ENCODE results near the gene HDAC3. TPM values are rescaled to one million over a fixed set of nuclear protein-coding genes. Genes with fewer than 3 reads are reported as not detected.

HDAC3 gene
- 43.4 and 44.0 TPM in 2 replicates for total RNA-seq

DNA sequence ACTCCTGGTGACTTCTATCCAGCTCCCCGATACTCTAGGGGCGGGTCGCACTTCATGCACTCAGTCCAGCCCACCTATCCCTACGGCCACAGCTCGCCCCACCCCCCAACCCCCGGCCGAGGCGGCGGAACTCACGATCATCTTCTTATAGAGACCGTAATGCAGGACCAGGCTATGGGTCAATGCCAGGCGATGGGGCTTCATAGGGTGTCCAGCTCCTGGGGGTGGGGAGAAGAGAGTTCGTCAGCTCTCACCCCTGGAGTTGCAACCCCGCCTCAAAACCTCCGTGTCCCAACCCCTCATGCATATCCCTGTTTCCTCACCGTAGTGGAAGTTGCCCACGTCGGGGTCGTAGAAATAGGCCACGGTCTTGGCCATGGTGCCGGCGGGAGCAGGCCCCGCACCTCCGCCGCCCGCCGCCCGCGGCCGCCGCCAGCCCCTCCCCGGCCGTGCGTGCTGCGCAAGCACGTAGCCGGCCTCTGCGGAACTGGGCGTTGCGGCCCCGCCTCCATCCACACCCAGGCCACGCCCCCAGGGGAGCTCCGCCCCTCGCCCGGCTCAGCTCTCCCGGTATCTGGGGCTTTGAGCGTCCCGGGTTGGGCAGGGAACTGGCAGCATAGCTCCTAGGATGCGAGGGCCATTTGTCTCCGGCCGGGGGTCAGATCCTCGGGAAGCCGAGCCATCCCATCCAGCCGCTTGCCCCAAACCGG is at the start of gene HDAC3, which contains the start of gene RELL2:
Gene HDAC3, minus strand, starts transcription at position 437 of the 710 bp plus-strand sequence. Its CDS starts 59 bp downstream, at position 378.
Gene RELL2, plus strand, starts transcription at position 585 of the 710 bp plus-strand sequence. CDS start 1,229 bp downstream, outside the sequence.

DNA sequence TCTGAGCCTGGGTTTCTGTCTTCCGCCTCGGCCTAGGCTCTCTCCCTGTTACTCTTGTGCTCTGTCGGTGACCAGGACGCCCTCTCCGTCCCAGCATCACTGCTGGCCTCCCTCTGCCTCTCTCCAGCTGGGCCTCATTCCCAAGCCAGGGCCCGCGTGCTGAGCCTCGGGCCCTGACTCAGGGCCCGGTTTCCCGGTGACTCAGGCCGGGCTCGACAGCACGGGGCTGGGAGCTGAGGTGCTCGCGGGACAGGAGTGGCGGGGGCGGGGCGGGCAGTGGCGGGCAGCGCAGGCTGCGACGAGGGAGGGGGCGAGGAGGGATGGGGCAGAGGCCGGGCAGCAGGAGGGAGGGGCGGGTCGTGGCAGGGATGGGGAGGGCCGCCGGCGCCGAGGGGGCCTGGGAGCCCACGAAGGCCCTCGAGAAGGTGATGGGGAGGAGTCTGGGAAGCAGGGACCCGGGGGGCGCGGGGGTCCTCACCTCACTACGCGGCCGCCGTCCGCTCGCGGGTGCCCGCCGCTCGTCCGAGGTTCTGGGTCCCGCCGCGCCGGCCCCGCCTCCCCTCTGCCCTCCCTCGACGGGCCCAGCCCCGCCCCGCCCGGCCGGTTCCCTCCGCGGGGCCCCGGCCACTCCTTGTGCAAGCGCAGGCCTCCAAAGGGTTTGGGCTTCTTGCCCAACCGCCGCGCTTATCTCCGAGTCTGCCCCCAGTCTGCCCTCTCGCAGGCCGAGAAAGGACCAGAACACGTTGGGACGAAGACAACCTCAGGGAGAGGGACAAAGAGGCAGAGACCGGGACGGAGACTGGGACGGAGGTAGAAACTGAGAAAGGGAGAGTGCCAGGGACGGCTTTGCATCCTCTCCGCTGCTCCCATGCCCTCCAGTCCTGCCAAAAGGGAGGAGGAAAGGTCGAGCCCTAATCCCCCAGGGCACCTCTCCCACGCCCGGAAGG is 45.3 kb upstream of the HDAC3 start, which contains the start of gene ARAP3:
Gene ARAP3, minus strand, starts transcription at position 536 of the 947 bp plus-strand sequence. CDS start 1,744 bp downstream, outside the sequence.

DNA sequence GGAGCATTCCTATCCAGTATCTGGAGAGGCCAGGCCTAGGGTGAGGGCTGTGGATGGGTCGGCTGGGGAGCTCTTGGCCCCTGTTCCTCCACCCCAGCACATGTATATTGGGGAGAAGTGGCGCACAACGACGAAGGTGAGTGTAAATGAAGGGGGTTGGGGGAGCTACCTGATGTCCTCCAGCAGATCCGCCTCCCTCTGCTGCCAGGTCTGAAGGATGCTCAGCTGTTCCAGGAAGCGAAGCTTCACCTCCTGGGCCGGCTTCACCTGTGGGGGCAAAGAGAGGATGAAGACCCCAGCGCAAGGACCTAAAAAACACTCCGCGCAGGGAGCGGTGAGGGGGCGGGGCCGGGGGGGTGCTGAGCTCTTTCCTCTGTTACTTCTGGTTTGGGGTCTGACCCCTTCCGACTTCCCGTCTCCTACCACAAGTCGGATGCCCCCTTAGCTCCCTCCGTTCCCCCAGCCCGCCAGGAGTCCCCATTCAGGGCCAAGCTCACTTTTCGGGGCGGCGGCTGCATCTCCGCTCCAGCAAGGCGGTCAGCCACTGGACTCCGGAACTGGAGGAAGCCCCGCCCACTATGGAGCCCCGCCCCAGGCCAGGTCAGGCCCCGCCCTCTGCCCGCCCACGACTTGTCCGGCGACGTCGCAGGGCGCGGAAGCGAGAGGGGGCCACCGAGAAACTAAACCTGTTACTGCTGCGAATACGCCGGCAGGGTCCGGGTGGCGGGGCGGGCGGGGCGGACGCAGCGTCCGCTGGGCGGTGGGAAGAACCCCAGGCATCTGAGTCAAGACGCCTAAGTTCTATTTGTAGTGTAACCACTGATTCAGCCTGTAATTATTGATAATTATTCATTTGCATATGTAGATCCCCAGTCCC is 14.4 kb upstream of the HDAC3 start, which contains the start of gene FCHSD1:
Gene FCHSD1, minus strand, starts transcription at position 568 of the 877 bp plus-strand sequence. Its CDS starts 50 bp downstream, at position 518.

DNA sequence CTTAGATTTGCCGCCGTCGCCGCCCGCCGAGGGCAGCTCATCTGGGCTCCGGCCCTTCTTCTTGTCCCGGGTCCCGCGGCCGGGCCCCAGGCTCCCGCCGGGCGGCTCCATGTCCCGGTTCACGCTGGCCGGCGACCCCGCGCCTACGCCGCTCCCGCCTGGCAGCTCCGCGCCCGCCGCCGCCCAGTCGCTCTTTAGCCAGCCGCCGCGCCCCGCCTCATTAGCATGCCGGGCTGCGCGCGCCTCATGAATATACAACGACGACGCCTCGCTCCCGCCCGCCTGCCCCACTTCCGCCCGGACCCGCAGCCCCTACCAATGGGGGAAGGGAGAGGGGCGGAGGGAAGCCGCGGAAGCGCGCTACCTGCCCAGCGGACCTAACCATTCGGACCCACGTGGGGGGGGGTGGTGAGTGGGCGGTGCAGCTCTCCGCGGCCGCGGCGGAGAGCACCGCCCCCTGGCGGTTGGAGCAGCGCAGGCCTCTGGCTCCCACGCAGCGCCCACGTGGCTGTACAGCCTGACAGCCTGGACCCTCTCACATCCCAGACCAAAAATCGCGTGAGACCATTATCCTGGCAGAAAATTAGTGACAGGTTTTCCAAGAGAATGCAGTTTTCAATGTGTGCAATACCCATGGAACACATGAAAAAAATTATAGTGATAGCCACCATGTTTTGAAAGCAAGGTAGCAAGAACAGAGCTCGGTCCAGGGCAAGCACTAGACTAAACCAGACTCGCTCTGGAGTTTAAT is 17.7 kb downstream of the HDAC3 start, which contains the start of gene DIAPH1:
Gene DIAPH1, minus strand, starts transcription at position 197 of the 751 bp plus-strand sequence. Its CDS starts 86 bp downstream, at position 111.

Small RNAs within 50 kb of the gene (small RNA-seq; reads per million reads assigned to genes)
- not detected for gene RPS27AP10

Other genes starting within 250 kb of the HDAC3 start
- 5.6 and 9.7 TPM in 2 replicates for gene PCDHGB4, start 249.2 kb downstream of the HDAC3 start, total RNA-seq
- 0.72 and 1.6 TPM in 2 replicates for gene PCDHGA8, start 244.2 kb downstream of the HDAC3 start, total RNA-seq
- gene PCDHGB5, start 238.9 kb downstream of the HDAC3 start, total RNA-seq, result 9.1 and 13.4 TPM in 2 replicates
- 4.3 and 4.6 TPM in 2 replicates for gene PCDHGA9, start 234.1 kb downstream of the HDAC3 start, total RNA-seq
- gene PCDHGB6, start 228.8 kb downstream of the HDAC3 start, total RNA-seq, result 2.9 and 3.3 TPM in 2 replicates
- 4.7 and 5.5 TPM in 2 replicates for gene PCDHGA10, start 223.9 kb downstream of the HDAC3 start, total RNA-seq
- gene PCDHGB7, start 219.2 kb downstream of the HDAC3 start, total RNA-seq, result 9.4 and 9.8 TPM in 2 replicates
- 12.5 and 13.6 TPM in 2 replicates for gene PCDHGA11, start 215.8 kb downstream of the HDAC3 start, total RNA-seq
- gene PCDHGA12, start 206.3 kb downstream of the HDAC3 start, total RNA-seq, result 10.8 and 12.6 TPM in 2 replicates
- gene PCDHGC3, start 160.9 kb downstream of the HDAC3 start, total RNA-seq, result 13.3 and 19.6 TPM in 2 replicates
- 1.3 and 1.9 TPM in 2 replicates for gene PCDHGC4, start 151.8 kb downstream of the HDAC3 start, total RNA-seq
- gene PCDHGC5, start 147.8 kb downstream of the HDAC3 start, total RNA-seq, result 1.1 and 1.3 TPM in 2 replicates
- gene DIAPH1, start 17.8 kb downstream of the HDAC3 start, total RNA-seq, result 45.7 and 62.2 TPM in 2 replicates
- 3.1 and 3.7 TPM in 2 replicates for gene RELL2, start 148 bp upstream of the HDAC3 start, total RNA-seq
- 25.8 and 26.2 TPM in 2 replicates for gene FCHSD1, start 14.6 kb upstream of the HDAC3 start, total RNA-seq
- 55.6 and 71.6 TPM in 2 replicates for gene ARAP3, start 45.4 kb upstream of the HDAC3 start, total RNA-seq
- gene PCDH1, start 241.6 kb upstream of the HDAC3 start, total RNA-seq, result 163 and 194 TPM in 2 replicates